ENCODE data around the gene MGLL. TPM values are rescaled to one million over a fixed set of nuclear protein-coding genes. Genes with fewer than 3 reads are reported as not detected.
A peak's percentile ranks its signal among the peaks of the same experiment; 100 is the strongest.

Gene MGLL
- total RNA-seq, 1 donor from 2014 or later, result 10.3 TPM

- Mint-ChIP-seq H3K27ac (ENCODE audit: unreplicated experiment) (peak overlapping the region; percentile 96), H3K4me1 (ENCODE audit: low read depth, unreplicated experiment) (peaks cover 36% of the 10 kb centered on the region), H3K4me3 (ENCODE audit: unreplicated experiment) (peak overlapping the region; percentile 34), H3K9me3 (ENCODE audit: unreplicated experiment) (peaks cover 8% of the 10 kb centered on the region), H3K36me3 (ENCODE audit: unreplicated experiment) (no peaks in the 10 kb centered on the region), H3K27me3 (ENCODE audit: unreplicated experiment) (peaks cover 15% of the 10 kb centered on the region)
- no peak for DNase-seq
- TF ChIP-seq CTCF (IDR thresholded peaks at IDR 0.05; ENCODE audit: partially characterized antibody, unreplicated experiment), result no peak
Measured at GRCh38 chr3:127848131-127849129, 26.1 kb upstream of the MGLL start.

GRCh38 chr3:127847236-127847720 lies 25.0 kb upstream of the MGLL start:
- Mint-ChIP-seq H3K9me3 (ENCODE audit: unreplicated experiment) (peaks cover 8% of the 10 kb centered on the region), H3K4me1 (ENCODE audit: low read depth, unreplicated experiment) (peaks cover 36% of the 10 kb centered on the region), H3K27me3 (ENCODE audit: unreplicated experiment) (peaks cover 15% of the 10 kb centered on the region), H3K27ac (ENCODE audit: unreplicated experiment) (peak overlapping the region; percentile 74), H3K36me3 (ENCODE audit: unreplicated experiment) (no peaks in the 10 kb centered on the region), H3K4me3 (ENCODE audit: unreplicated experiment) (peak overlapping the region; percentile 62)
- DNase-seq, result no peak
- no peak for TF ChIP-seq CTCF (IDR thresholded peaks at IDR 0.05; ENCODE audit: partially characterized antibody, unreplicated experiment)

- no peak overlapping the region for H3K4me3 Mint-ChIP-seq (ENCODE audit: unreplicated experiment)
- DNase-seq, result no peak
- TF ChIP-seq CTCF (IDR thresholded peaks at IDR 0.05; ENCODE audit: partially characterized antibody, unreplicated experiment), result no peak
- peaks cover 29% of the 10 kb centered on the region for H3K4me1 Mint-ChIP-seq (ENCODE audit: low read depth, unreplicated experiment)
- peaks cover 13% of the 10 kb centered on the region for H3K27me3 Mint-ChIP-seq (ENCODE audit: unreplicated experiment)
- peaks cover 6% of the 10 kb centered on the region for H3K9me3 Mint-ChIP-seq (ENCODE audit: unreplicated experiment)
- H3K27ac Mint-ChIP-seq (ENCODE audit: unreplicated experiment), result no peak overlapping the region
- H3K36me3 Mint-ChIP-seq (ENCODE audit: unreplicated experiment), result no peaks in the 10 kb centered on the region
Measured at GRCh38 chr3:127846576-127846975, 24.3 kb upstream of the MGLL start.

- Mint-ChIP-seq H3K27ac (ENCODE audit: unreplicated experiment) (no peak overlapping the region), H3K4me1 (ENCODE audit: low read depth, unreplicated experiment) (peaks cover 20% of the 10 kb centered on the region), H3K27me3 (ENCODE audit: unreplicated experiment) (peaks cover 10% of the 10 kb centered on the region), H3K9me3 (ENCODE audit: unreplicated experiment) (peaks cover 6% of the 10 kb centered on the region), H3K36me3 (ENCODE audit: unreplicated experiment) (no peaks in the 10 kb centered on the region), H3K4me3 (ENCODE audit: unreplicated experiment) (no peak overlapping the region)
- no peak for TF ChIP-seq CTCF (IDR thresholded peaks at IDR 0.05; ENCODE audit: partially characterized antibody, unreplicated experiment)
- DNase-seq, result no peak
Measured at GRCh38 chr3:127844326-127844942, 22.1 kb upstream of the MGLL start.

Measured in glutamatergic neuron (in vitro differentiated cells).